ENCODE data around the gene CDK2AP2. TPM values are rescaled to one million over a fixed set of nuclear protein-coding genes. Genes with fewer than 3 reads are reported as not detected.

Gene CDK2AP2
- total RNA-seq, 3 donors from 2014 or later (not counting 1 experiment from before 2014, with no cell fraction given) = 57.9 to 67.7 (median 65.5) TPM

GRCh38 chr11:67539550-67539949 is 31.6 kb upstream of the CDK2AP2 start:
- Histone ChIP-seq H3K9me3 (ENCODE audit: control insufficient read depth, insufficient read depth, low read length) (no peaks in the 10 kb centered on the region), H3K27me3 (ENCODE audit: control insufficient read depth, insufficient read depth, low read length) (no peaks in the 10 kb centered on the region), H3K4me1 (ENCODE audit: control insufficient read depth, insufficient read depth, low read length) (no peaks in the 10 kb centered on the region), H3K36me3 (ENCODE audit: control insufficient read depth, insufficient read depth, low read length) (no peaks in the 10 kb centered on the region), H3K27ac (ENCODE audit: low read length) (no peak overlapping the region), H3K4me3 (ENCODE audit: low read length) (no peak overlapping the region)
- Mint-ChIP-seq H3K27me3 (ENCODE audit: low read depth in 2 of 2) (peaks cover 0 to 1% of the 10 kb centered on the region in 2 donors), H3K4me1 (no peaks in the 10 kb centered on the region), H3K9me3 (no peaks in the 10 kb centered on the region), H3K36me3 (no peaks in the 10 kb centered on the region), H3K27ac (no peak overlapping the region), H3K4me3 (no peak overlapping the region)
- no peak for TF ChIP-seq CTCF (IDR thresholded peaks at IDR 0.05)
- no peak for ATAC-seq
- DNase-seq = no peak
- 76% methylated on average over 3 of the region's 4 CpGs for WGBS (ENCODE audit: insufficient coverage)
- intact Hi-C loops (cut with micrococcal nuclease) = no loop called here

- no peak overlapping the region for H3K27ac ChIP-seq (ENCODE audit: low read length)
- no peaks in the 10 kb centered on the region for H3K36me3 Mint-ChIP-seq
- no peak overlapping the region for H3K4me3 ChIP-seq (ENCODE audit: low read length)
- WGBS (ENCODE audit: insufficient coverage) = 90% methylated on average over 9 of the region's 10 CpGs
- peaks cover 0 to under 1% of the 10 kb centered on the region in 2 donors for H3K9me3 Mint-ChIP-seq
- H3K27me3 Mint-ChIP-seq (ENCODE audit: low read depth in 2 of 2) = peaks cover 2 to 3% of the 10 kb centered on the region in 2 donors
- H3K27me3 ChIP-seq (ENCODE audit: control insufficient read depth, insufficient read depth, low read length) = no peaks in the 10 kb centered on the region
- TF ChIP-seq CTCF (IDR thresholded peaks at IDR 0.05) = no peak
- DNase-seq = no peak
- H3K9me3 ChIP-seq (ENCODE audit: control insufficient read depth, insufficient read depth, low read length) = no peaks in the 10 kb centered on the region
- no peak for ATAC-seq
- no peaks in the 10 kb centered on the region for H3K4me1 ChIP-seq (ENCODE audit: control insufficient read depth, insufficient read depth, low read length)
- no peak overlapping the region for H3K27ac Mint-ChIP-seq
- H3K36me3 ChIP-seq (ENCODE audit: control insufficient read depth, insufficient read depth, low read length) = no peaks in the 10 kb centered on the region
- H3K4me1 Mint-ChIP-seq = no peaks in the 10 kb centered on the region
- H3K4me3 Mint-ChIP-seq = no peak overlapping the region
- intact Hi-C loops (cut with micrococcal nuclease) = no loop called here
Observed at GRCh38 chr11:67538823-67539505, 31.0 kb upstream of the CDK2AP2 start.

GRCh38 chr11:67538306-67538705 is 30.3 kb upstream of the CDK2AP2 start:
- no peaks in the 10 kb centered on the region for H3K36me3 ChIP-seq (ENCODE audit: control insufficient read depth, insufficient read depth, low read length)
- Mint-ChIP-seq H3K4me3 (no peak overlapping the region), H3K4me1 (no peaks in the 10 kb centered on the region), H3K9me3 (peaks cover 0 to 3% of the 10 kb centered on the region in 2 donors), H3K36me3 (no peaks in the 10 kb centered on the region), H3K27me3 (ENCODE audit: low read depth in 2 of 2) (peaks cover 6 to 7% of the 10 kb centered on the region in 2 donors), H3K27ac (no peak overlapping the region)
- WGBS (ENCODE audit: insufficient coverage) = 87% methylated on average over 6 of the region's 6 CpGs
- H3K4me3 ChIP-seq (ENCODE audit: low read length) = no peak overlapping the region
- ATAC-seq = no peak
- intact Hi-C loops (cut with micrococcal nuclease) = no loop called here
- H3K9me3 ChIP-seq (ENCODE audit: control insufficient read depth, insufficient read depth, low read length) = no peaks in the 10 kb centered on the region
- DNase-seq = no peak
- no peak for TF ChIP-seq CTCF (IDR thresholded peaks at IDR 0.05)
- no peaks in the 10 kb centered on the region for H3K27me3 ChIP-seq (ENCODE audit: control insufficient read depth, insufficient read depth, low read length)
- no peaks in the 10 kb centered on the region for H3K4me1 ChIP-seq (ENCODE audit: control insufficient read depth, insufficient read depth, low read length)
- H3K27ac ChIP-seq (ENCODE audit: low read length) = no peak overlapping the region

GRCh38 chr11:67535561-67535960 is 27.6 kb upstream of the CDK2AP2 start:
- no peaks in the 10 kb centered on the region for H3K36me3 ChIP-seq (ENCODE audit: control insufficient read depth, insufficient read depth, low read length)
- DNase-seq (no peak), ATAC-seq (no peak)
- no peaks in the 10 kb centered on the region for H3K27me3 ChIP-seq (ENCODE audit: control insufficient read depth, insufficient read depth, low read length)
- WGBS (ENCODE audit: insufficient coverage) = 91% methylated on average over 1 of the region's 1 CpG
- no peak overlapping the region for H3K27ac ChIP-seq (ENCODE audit: low read length)
- Mint-ChIP-seq H3K4me3 (no peak overlapping the region), H3K4me1 (no peaks in the 10 kb centered on the region), H3K27ac (no peak overlapping the region), H3K9me3 (peaks cover 0 to 3% of the 10 kb centered on the region in 2 donors), H3K27me3 (ENCODE audit: low read depth in 2 of 2) (peaks cover 6 to 7% of the 10 kb centered on the region in 2 donors), H3K36me3 (no peaks in the 10 kb centered on the region)
- TF ChIP-seq CTCF (IDR thresholded peaks at IDR 0.05) = no peak
- intact Hi-C loops (cut with micrococcal nuclease) = no loop called here
- H3K4me1 ChIP-seq (ENCODE audit: control insufficient read depth, insufficient read depth, low read length) = no peaks in the 10 kb centered on the region
- no peaks in the 10 kb centered on the region for H3K9me3 ChIP-seq (ENCODE audit: control insufficient read depth, insufficient read depth, low read length)
- H3K4me3 ChIP-seq (ENCODE audit: low read length) = no peak overlapping the region

All from natural killer cell (primary cell).